ENCODE measurements around the gene PPIE. TPM values are rescaled to one million over a fixed set of nuclear protein-coding genes. Genes with fewer than 3 reads are reported as not detected.
"Not testable (repeated sequence)": the region's sequence is repeated elsewhere in the genome, so short reads cannot be mapped to it uniquely, and the experiment has no call there.

Gene PPIE
- total and polyA plus RNA-seq, 7 donors: 43.2 to 56.4 (median 43.7) TPM

- H3K27ac ChIP-seq: no peak overlapping the region
- peak overlapping the region in 1 of 4 donors; percentile 41 for H3K4me3 ChIP-seq
- H3K36me3 ChIP-seq: no peaks in the 10 kb centered on the region
- TF ChIP-seq CTCF (IDR thresholded peaks at IDR 0.05): no peak
- no peak for TF ChIP-seq POLR2AphosphoS5 (IDR thresholded peaks at IDR 0.05)
- TF ChIP-seq POLR2A (IDR thresholded peaks at IDR 0.05): no peak
- intact Hi-C loops (cut with DNase I): no loop called here
- no peaks in the 10 kb centered on the region for H3K9me3 ChIP-seq
- H3K27me3 ChIP-seq: peaks cover 22 to 38% (median 24%) of the 10 kb centered on the region in 3 donors
- peaks cover 0 to 11% (median 7%) of the 10 kb centered on the region in 4 donors for H3K4me1 ChIP-seq
- 40 to 65% methylated on average over 11 of the region's 11 CpGs for WGBS, 2 donors
- no peak for DNase-seq
Observed at GRCh38 chr1:39787468-39787867, 48.8 kb downstream of the PPIE start.

GRCh38 chr1:39787964-39788363 is 49.3 kb downstream of the PPIE start:
- H3K4me1 ChIP-seq: peaks cover 0 to 11% (median 7%) of the 10 kb centered on the region in 4 donors
- H3K9me3 ChIP-seq; H3K36me3 ChIP-seq; intact Hi-C loops (cut with DNase I); H3K27ac ChIP-seq; DNase-seq: not testable (repeated sequence)
- H3K4me3 ChIP-seq: peak overlapping the region in 3 of 4 donors; percentile 41 to 53 (median 50)
- 4 to 7% methylated on average over 55 of the region's 55 CpGs for WGBS, 2 donors
- peaks cover 22 to 40% (median 24%) of the 10 kb centered on the region in 3 donors for H3K27me3 ChIP-seq

GRCh38 chr1:39788426-39788757 is 49.7 kb downstream of the PPIE start:
- intact Hi-C loops (cut with DNase I): no loop called here
- TF ChIP-seq POLR2A (IDR thresholded peaks at IDR 0.05) (no peak), EP300 (IDR thresholded peaks at IDR 0.05) (no peak), CTCF (IDR thresholded peaks at IDR 0.05) (no peak), POLR2AphosphoS5 (IDR thresholded peaks at IDR 0.05) (no peak)
- 1 to 4% methylated on average over 51 of the region's 51 CpGs for WGBS, 2 donors
- no peaks in the 10 kb centered on the region for H3K36me3 ChIP-seq
- peaks cover 22 to 40% (median 24%) of the 10 kb centered on the region in 3 donors for H3K27me3 ChIP-seq
- peak overlapping the region in 3 of 4 donors; percentile 41 to 53 (median 50) for H3K4me3 ChIP-seq
- peak overlapping the region in 1 of 4 donors; percentile 8 for H3K27ac ChIP-seq
- no peak for DNase-seq
- no peaks in the 10 kb centered on the region for H3K9me3 ChIP-seq
- peaks cover 0 to 11% (median 7%) of the 10 kb centered on the region in 4 donors for H3K4me1 ChIP-seq

GRCh38 chr1:39788758-39789570 is 50.3 kb downstream of the PPIE start, which contains the start of gene BMP8B:
Gene BMP8B (minus strand): TSS chr1:39788865. CDS start chr1:39788485, 380 bp downstream.
- WGBS, 2 donors: 1% methylated on average over 91 of the region's 91 CpGs
- peak; percentile 70 for DNase-seq
- Histone ChIP-seq H3K4me1 (peaks cover 0 to 11% (median 7%) of the 10 kb centered on the region in 4 donors), H3K4me3 (peak within 1 kb of the TSS in 3 of 4 donors; percentile 41 to 53 (median 50)), H3K9me3 (no peaks in the 10 kb centered on the region), H3K27ac (peak within 1 kb of the TSS in 1 of 4 donors; percentile 8), H3K36me3 (no peaks in the 10 kb centered on the region), H3K27me3 (peaks cover 22 to 40% (median 24%) of the 10 kb centered on the region in 3 donors)
- intact Hi-C loops (cut with DNase I): no loop called here
- TF ChIP-seq POLR2AphosphoS5 (IDR thresholded peaks at IDR 0.05) (peak in 2 of 4 donors; percentile 56 to 57), CTCF (IDR thresholded peaks at IDR 0.05) (no peak)

- 40 to 49% methylated on average over 15 of the region's 15 CpGs for WGBS, 2 donors
- H3K27ac ChIP-seq: no peak overlapping the region
- no peak for DNase-seq
- peaks cover 0 to 11% (median 7%) of the 10 kb centered on the region in 4 donors for H3K4me1 ChIP-seq
- H3K36me3 ChIP-seq: no peaks in the 10 kb centered on the region
- peak overlapping the region in 3 of 4 donors; percentile 41 to 53 (median 50) for H3K4me3 ChIP-seq
- TF ChIP-seq POLR2AphosphoS5 (IDR thresholded peaks at IDR 0.05) (no peak), EP300 (IDR thresholded peaks at IDR 0.05) (no peak), CTCF (IDR thresholded peaks at IDR 0.05) (no peak), POLR2A (IDR thresholded peaks at IDR 0.05) (no peak)
- no peaks in the 10 kb centered on the region for H3K9me3 ChIP-seq
- intact Hi-C loops (cut with DNase I): no loop called here
- peaks cover 22 to 40% (median 24%) of the 10 kb centered on the region in 3 donors for H3K27me3 ChIP-seq
Observed at GRCh38 chr1:39789571-39790110, 51.0 kb downstream of the PPIE start.

All from sigmoid colon (tissue), 7 donors.